Activated gamma-delta T cell (primary cell): ENCODE measurements around the gene EGFL7.

Source experiments
- DNase-seq: peaks from one replicate; lab custom pipeline; 2025; lab: John Stamatoyannopoulos, UW

The EGFL7 gene

DNA sequence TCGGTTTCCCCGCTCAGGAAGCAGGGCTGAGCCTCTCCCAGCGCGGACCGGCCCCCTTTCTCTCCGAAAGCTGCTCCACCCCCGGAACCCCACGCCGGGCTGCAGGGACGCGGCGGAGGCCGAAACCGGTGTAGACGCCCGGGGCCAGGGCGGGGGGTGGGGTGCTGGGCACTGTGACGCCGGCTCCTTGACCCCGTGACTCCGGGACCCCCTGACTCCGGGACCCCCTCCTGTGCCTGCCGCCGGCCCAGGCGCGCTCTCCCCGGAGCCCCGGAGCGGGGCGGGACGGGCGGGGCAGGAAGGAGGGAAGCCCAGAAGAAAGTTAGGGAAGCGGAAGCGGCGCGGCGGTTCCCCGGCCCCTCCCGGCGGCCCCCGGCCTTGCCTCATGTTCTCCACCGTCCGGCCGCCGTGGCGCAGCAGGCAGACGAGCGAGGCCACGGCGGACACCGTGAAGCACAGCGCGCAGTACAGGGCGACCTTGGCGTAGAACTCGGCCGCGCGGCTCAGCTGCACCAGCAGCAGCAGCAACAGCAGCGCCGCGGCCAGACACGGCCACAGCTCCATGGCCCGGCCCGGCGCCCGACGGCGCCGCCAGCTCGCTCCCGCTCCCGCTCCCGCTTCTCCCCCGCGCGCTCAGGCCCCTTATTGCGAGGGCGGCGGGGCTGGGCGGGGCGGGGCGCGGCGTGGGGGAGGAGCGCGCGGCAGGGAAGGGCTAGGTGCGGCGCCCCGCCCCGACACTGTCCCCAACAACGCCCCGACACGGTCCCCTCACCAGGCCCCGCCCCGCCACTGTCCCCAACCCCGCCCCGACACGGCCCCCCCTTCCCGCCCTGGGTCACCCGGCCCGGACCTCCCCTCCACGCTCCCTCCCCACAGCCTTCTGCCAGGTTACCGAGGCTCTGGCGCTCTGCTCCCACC lies 24.3 kb downstream of the EGFL7 start, which contains the start of gene AGPAT2:
TSS of gene AGPAT2 (minus strand) at position 664 of the 918 bp plus-strand sequence. CDS start at position 564, 100 bp downstream.
- peak; percentile 45 for DNase-seq

GRCh38 chr9:136687721-136688223 lies 25.1 kb downstream of the EGFL7 start:
- DNase-seq = no peak

DNA sequence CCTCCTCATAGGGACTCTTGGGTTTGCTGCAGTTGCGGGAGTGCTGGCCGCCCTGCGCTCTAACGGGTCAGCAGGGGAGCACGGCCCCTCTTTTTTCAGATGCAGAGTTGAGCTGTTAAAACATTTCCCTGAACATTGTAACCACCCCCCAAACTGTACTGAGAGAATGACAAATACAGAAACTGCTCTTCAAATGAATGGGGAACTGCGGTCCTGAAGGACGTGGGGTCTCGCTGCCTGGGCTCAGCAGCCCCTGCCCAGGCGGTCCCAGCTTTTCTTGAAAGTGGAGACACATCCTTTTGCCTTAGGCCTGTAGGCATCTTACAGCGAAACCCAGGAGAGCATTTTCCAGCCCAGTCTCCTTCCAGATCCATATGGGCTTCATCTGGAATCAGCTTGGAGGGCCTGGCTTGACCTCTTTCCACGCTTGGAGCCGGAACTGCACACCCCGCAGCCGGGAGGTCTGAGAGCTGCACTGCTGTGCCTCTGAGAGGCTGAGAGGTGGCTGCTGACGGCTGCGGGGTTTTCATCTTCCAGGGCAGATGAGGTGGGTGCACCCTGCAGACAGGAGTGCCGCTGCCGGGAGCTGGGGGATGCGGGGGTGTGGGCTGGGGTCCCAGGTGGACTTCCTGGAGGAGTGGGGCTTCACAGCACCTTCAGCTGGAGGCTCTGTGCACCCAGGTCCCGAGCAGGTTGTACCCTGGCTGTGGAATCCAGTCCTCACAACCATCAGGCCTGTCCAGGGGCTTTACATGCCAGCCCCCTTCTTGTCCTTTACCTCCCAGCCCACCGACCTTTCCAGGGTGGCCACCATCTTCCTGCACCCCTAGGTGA lies 25.8 kb downstream of the EGFL7 start:
- DNase-seq = no peak

DNA sequence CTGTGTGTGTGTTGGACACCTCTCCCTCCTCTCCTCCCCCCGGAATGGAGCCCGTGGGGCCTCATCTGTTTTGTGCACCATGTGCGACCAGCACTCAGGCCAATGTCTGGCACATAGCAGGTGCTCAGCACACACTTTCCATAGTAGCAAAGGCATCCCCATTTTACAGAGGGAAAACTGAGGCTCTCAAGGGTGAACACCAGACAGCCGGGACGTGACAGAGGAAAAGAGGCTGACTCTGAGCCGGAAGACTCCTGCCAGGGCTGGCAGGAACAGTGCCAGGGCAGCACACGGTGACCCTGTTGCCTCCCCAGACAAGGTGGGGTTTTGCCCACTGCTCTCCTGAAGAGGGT lies 26.4 kb downstream of the EGFL7 start:
- no peak for DNase-seq

- no peak for DNase-seq
Measured at GRCh38 chr9:136690104-136690805, 27.5 kb downstream of the EGFL7 start.

DNA sequence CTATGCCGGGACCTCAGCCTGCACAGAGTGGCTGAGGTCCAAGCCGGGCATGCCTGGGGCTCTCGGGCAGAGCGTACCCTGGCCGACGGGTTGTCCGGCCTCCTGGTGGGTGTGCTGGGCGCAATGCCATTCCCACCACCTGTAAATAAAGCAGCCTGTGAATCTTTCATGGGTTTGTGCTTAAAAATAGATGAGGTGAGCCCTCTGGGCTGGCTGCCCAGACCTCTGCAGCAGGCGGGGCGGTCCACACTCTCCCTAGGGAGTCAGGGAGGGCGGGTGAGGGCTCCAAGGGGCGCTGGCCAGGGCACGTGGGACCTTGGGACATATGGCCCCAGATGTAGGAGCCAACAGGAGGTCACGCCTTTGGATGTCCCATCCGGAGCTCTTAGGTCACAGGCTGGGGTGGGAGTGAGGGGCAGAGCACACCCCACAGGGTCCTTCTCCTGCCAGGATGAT lies 28.1 kb downstream of the EGFL7 start:
- DNase-seq = no peak

GRCh38 chr9:136691316-136692184 lies 28.8 kb downstream of the EGFL7 start:
- no peak for DNase-seq

- DNase-seq = no peak
Measured at GRCh38 chr9:136692185-136693134, 29.7 kb downstream of the EGFL7 start.

DNA sequence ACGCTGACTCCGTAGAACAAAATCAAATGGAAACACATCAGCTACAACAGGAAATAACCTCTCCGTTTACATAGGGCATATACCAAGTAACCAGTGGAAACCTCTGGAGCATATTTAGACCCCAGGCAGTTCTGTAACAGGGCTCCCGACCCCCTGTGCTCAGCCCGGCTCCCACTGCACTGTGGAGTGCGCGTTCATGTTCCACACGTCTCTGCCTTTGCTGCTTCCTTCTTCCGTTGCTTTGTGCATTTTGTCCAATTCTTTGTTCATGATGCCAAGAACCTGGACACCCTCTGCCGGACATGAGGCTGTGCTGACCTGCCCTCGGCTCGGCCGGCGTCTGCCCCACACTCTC lies 30.4 kb downstream of the EGFL7 start:
- no peak for DNase-seq

GRCh38 chr9:136693490-136694162 lies 30.9 kb downstream of the EGFL7 start:
- DNase-seq = no peak

DNA sequence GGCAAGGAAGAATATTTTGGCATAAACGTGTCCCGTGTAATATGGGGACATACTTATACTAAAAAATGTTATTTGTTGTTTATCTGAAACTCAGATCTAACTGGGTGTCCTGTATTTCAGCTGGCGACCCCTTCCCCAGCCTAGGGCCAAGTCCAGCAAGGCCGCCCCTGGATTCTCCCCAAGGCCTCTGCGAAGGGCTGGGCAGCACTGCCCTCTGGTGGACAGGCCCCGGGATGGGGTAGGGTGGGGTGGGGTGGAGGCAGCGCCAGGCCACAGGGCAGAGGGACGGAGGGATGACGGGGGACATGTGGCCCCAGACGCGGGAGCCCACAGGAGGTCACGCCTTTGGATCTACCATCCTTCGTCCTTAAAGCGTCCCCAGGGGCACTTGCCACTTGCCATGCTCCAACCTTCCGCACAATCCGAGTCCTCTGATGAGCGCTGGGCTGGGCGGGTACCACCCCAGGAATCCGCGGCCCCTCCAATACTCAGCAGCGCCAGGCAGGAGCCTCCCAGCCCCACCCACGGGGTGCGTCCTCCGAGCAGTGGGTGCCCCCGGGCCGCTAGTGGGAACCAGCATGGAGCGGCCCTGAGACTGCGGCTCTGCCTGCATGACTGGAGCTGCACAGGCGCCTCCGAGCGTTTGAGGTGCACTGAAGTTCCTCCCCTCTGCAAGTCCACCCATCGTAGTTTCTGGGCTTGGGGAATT lies 31.6 kb downstream of the EGFL7 start:
- DNase-seq = no peak

- no peak for DNase-seq
Measured at GRCh38 chr9:136694872-136695247, 32.1 kb downstream of the EGFL7 start.

GRCh38 chr9:136695435-136695895 lies 32.7 kb downstream of the EGFL7 start:
- DNase-seq = no peak

GRCh38 chr9:136695955-136696354 lies 33.2 kb downstream of the EGFL7 start:
- no peak for DNase-seq

GRCh38 chr9:136696502-136696901 lies 33.8 kb downstream of the EGFL7 start:
- DNase-seq = no peak

DNA sequence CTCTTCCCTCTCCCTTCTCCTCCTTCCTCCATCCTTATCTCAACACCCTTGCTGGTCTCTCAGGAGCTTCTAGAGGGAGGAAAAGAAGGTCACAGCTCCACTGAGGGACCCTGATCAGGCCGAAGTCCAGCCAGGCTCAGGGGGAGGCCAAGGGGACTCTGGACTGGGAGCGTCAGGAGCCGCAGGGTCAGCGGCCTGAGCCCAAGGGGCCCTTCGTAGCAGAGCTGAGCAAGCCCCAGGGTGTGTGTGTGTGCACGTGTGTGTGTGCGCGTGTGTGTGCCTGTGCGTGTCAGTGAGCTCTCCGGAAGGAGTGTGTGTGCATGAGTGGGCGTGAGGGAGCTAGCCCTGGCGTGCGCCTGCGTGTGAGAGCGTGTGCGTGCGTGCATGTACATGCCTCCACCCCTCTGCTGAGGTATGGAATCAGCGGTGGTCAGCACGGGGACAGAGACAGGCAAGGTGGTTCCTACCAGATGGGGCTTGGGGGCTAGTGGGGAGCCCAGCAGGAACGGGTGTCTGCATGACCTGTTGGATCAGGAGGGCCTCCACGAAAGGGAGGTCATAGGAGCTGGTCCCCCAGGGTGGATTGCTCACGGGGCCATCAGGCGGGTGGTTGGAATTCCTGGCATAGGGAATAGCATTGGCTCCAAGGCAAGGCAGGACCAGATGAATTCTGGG lies 34.6 kb downstream of the EGFL7 start:
- DNase-seq = no peak

DNA sequence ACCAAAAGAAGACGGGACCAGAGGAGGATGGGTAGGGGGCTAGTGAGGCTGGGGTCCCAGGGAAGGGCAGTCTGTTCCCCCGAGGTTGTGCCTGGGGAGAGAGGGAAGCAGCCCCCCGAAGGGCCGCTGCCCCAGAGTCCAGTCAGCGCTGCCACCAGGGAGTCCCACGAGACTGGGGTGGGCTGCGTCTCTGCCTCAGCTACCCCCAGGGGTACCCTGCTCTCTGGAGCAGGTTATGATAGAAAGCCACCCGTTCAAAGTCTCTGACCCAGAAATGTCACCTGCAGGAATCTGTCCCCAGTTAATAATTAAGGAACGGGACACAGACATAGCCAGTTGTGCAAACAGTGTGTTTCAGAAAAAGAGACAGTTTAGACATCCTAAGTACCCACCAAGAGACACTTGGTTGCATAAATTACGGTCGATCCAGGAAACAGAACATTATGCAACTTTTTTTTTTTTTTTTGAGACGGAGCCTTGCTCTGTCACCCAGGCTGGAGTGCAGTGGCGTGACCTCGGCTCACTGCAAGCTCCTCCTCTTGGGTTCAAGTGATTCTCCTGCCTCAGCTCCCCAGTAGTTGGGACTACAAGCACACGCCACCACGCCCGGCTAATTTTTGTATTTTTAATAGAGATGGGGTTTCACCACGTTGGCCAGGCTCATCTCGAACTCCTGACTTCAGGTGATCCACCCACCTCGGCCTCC lies 35.3 kb downstream of the EGFL7 start:
- DNase-seq = no peak
